Measurements from ENCODE around the gene FRMPD2. TPM values are rescaled to one million over a fixed set of nuclear protein-coding genes. Genes with fewer than 3 reads are reported as not detected.

FRMPD2 gene
- polyA plus RNA-seq, 1 of the 3 experiments (the other 2 are of a cell fraction), result 0.02 TPM

DNA sequence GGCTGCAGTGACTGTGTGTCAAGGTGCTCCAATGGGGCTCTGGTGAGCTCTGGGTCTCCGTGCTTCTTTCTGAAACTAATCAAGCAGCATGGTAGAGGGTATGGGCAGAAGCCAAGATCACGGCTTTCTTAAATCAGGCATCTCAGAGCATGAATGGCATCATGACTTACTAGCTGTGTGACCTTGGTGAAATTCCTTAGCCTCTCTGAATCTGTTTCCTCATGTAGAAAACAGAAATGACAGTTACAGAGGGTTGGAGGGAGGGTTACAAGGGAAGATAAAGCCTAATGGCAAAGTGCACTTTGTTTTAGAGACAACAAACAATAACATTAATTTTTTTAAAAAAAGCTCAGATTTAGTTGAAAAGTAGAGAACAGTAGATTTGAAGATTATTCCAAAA lies 34.9 kb downstream of the FRMPD2 start (continued):
- no peak for TF ChIP-seq SMC3 (IDR thresholded peaks at IDR 0.05; ENCODE audit: low read depth, low read length)
- no peak for TF ChIP-seq NFIC (IDR thresholded peaks at IDR 0.05; ENCODE audit: borderline replicate concordance)
- TF ChIP-seq TEAD4 (IDR thresholded peaks at IDR 0.05; ENCODE audit: borderline replicate concordance, insufficient read depth), result no peak
- no peak for TF ChIP-seq POLR2AphosphoS5 (IDR thresholded peaks at IDR 0.05; ENCODE audit: low read depth, low read length)
- no peak for TF ChIP-seq SIN3A (IDR thresholded peaks at IDR 0.05; ENCODE audit: borderline replicate concordance, low read depth, low read length)

DNA sequence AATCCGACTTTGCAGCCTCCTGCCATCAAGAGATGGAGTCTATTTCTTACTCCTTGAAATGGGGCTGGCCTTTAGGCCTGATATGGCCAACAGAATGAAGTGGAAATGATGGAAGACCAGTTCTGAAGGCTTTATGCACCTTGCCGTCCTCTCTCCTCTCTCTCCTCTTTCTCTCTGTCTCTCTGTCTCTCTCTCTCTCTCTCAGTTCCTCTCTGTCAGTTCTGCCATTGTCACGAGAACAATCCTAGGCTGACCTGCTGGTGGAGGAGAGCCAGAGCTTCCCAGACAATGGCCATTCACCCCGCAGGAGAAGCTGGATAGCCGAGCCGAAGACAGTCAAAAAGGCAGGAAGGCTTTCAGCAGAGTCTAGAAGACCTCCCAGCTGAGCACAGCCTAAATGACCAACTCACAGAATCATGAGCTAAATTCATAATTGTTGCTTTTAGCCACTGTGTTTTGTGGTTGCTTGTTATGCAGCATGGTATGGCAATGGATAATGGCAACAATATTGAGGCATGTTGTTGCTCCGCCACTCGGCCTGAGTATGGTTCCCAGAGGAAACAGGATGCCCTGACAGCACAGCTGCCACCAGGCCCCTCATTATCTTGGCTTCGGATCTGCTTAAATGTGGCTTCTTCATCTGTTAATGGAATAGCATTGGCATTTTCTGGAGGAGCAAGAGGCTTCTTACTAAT lies 35.5 kb downstream of the FRMPD2 start:
- no peaks in the 10 kb centered on the region for H3K9me3 ChIP-seq
- H3K4me2 ChIP-seq, result no peak overlapping the region
- no peaks in the 10 kb centered on the region for H4K20me1 ChIP-seq (ENCODE audit: insufficient read depth)
- no peak overlapping the region for H3K27ac ChIP-seq (ENCODE audit: low read depth in 2 of 2, low read length in 1 of 2)
- no peaks in the 10 kb centered on the region for H3K9me2 ChIP-seq
- H3K9ac ChIP-seq, result no peak overlapping the region
- no peak for TF ChIP-seq RCOR1 (IDR thresholded peaks at IDR 0.05; ENCODE audit: low read length)
- TF ChIP-seq YY1 (IDR thresholded peaks at IDR 0.05; ENCODE audit: low read depth), result no peak
- TF ChIP-seq NRF1 (IDR thresholded peaks at IDR 0.05; ENCODE audit: low read depth, low read length), result no peak
- no peak for TF ChIP-seq POLR2AphosphoS5 (IDR thresholded peaks at IDR 0.05; ENCODE audit: low read depth, low read length)
- TF ChIP-seq RFX5 (IDR thresholded peaks at IDR 0.05; ENCODE audit: low read length), result no peak
- no peak for TF ChIP-seq TEAD4 (IDR thresholded peaks at IDR 0.05; ENCODE audit: borderline replicate concordance, insufficient read depth)
- TF ChIP-seq SMC3 (IDR thresholded peaks at IDR 0.05; ENCODE audit: low read depth, low read length), result no peak
- no peak for TF ChIP-seq RXRA (IDR thresholded peaks at IDR 0.05; ENCODE audit: borderline replicate concordance, low read depth)
- no peak for TF ChIP-seq MEF2A (IDR thresholded peaks at IDR 0.05; ENCODE audit: borderline replicate concordance, low read depth)
- TF ChIP-seq MXI1 (IDR thresholded peaks at IDR 0.05; ENCODE audit: low read depth, low read length), result no peak
- TF ChIP-seq TAF1 (IDR thresholded peaks at IDR 0.05; ENCODE audit: borderline replicate concordance, low read depth, low read length), result no peak
- TF ChIP-seq CHD2 (IDR thresholded peaks at IDR 0.05; ENCODE audit: low read length, partially characterized antibody), result no peak
- TF ChIP-seq RAD21 (IDR thresholded peaks at IDR 0.05; ENCODE audit: low read length), result no peak
- TF ChIP-seq, protein P1, sequence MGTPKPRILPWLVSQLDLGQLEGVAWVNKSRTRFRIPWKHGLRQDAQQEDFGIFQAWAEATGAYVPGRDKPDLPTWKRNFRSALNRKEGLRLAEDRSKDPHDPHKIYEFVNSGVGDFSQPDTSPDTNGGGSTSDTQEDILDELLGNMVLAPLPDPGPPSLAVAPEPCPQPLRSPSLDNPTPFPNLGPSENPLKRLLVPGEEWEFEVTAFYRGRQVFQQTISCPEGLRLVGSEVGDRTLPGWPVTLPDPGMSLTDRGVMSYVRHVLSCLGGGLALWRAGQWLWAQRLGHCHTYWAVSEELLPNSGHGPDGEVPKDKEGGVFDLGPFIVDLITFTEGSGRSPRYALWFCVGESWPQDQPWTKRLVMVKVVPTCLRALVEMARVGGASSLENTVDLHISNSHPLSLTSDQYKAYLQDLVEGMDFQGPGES (IDR thresholded peaks at IDR 0.05; ENCODE audit: low read depth, low read length), result no peak
- TF ChIP-seq GABPA (IDR thresholded peaks at IDR 0.05; ENCODE audit: low read depth), result no peak
- TF ChIP-seq, protein P2, sequence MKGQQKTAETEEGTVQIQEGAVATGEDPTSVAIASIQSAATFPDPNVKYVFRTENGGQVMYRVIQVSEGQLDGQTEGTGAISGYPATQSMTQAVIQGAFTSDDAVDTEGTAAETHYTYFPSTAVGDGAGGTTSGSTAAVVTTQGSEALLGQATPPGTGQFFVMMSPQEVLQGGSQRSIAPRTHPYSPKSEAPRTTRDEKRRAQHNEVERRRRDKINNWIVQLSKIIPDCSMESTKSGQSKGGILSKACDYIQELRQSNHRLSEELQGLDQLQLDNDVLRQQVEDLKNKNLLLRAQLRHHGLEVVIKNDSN (IDR thresholded peaks at IDR 0.05; ENCODE audit: borderline replicate concordance, low read depth), result no peak
- no peak for TF ChIP-seq JUND (IDR thresholded peaks at IDR 0.05)
- no peak overlapping the region for H2AFZ ChIP-seq (ENCODE audit: low read depth)
- no peak overlapping the region for H3K4me3 ChIP-seq (ENCODE audit: low read depth in 2 of 2, low read length in 1 of 2)
- DNase-seq, result no peak
- no peaks in the 10 kb centered on the region for H3F3A ChIP-seq (replicated peaks; ENCODE audit: insufficient read depth)
- ChIA-PET CTCF (interaction anchor here (1.3 kb wide), 1 partner anchor 8 kb away, joined by 3 read pairs; no protein-coding TSS in a partner anchor), POLR2A (no interaction called here)
- H3K36me3 ChIP-seq (replicated peaks in 1 of 2; ENCODE audit: control insufficient read depth in 1 of 2, insufficient read depth in 2 of 2, low read length in 1 of 2), result no peaks in the 10 kb centered on the region
- H3K27me3 ChIP-seq (ENCODE audit: insufficient read depth), result no peaks in the 10 kb centered on the region
- 43% methylated on average over 7 of the region's 9 CpGs for WGBS (ENCODE audit: low lambda C conversion rate)
- H3K4me1 ChIP-seq (ENCODE audit: control insufficient read depth in 1 of 2, insufficient read depth in 2 of 2, low read depth in 1 of 2, low read length in 1 of 2), result peaks cover 0 to 3% of the 10 kb centered on the region in 2 experiments; a peak in 1 of 4 replicates
- no peaks in the 10 kb centered on the region for H3K79me2 ChIP-seq (ENCODE audit: insufficient read depth)
